HG03064 (cell line): ENCODE measurements around the gene GALNT10.

Experiments
- ATAC-seq: cut with Tn5 transposase; IDR thresholded peaks from one replicate; pipeline ENCODE4 v1.9.1; 2021; ENCODE audit warnings: low read depth; ENCODE audit not compliant: unreplicated experiment

The GALNT10 gene

GRCh38 chr5:154370813-154371212, 180.3 kb downstream of the GALNT10 start:
- ATAC-seq = no peak

GRCh38 chr5:154371687-154372086, 181.2 kb downstream of the GALNT10 start:
- ATAC-seq = no peak

DNA sequence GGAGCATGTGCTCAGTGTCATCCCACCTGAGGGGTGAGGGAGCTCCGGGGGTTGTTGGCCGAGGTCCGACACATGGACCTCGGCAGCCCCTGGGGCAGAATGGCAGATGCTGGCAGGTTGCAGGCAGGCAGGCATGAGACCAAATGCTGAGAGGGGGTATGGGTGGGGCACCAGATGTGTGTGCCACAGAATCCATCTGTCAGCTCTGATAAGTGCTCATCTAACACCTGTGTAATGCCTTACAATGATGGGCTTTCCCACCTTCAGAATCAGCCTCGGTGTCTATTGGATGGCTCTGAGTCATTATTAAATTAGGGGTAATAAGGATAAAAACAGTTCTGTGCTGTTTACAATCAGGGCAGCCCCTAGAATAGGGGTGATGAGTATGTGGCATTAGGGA, 182.1 kb downstream of the GALNT10 start:
- ATAC-seq = no peak

- no peak for ATAC-seq
Measured at GRCh38 chr5:154373326-154373725, 182.8 kb downstream of the GALNT10 start.

DNA sequence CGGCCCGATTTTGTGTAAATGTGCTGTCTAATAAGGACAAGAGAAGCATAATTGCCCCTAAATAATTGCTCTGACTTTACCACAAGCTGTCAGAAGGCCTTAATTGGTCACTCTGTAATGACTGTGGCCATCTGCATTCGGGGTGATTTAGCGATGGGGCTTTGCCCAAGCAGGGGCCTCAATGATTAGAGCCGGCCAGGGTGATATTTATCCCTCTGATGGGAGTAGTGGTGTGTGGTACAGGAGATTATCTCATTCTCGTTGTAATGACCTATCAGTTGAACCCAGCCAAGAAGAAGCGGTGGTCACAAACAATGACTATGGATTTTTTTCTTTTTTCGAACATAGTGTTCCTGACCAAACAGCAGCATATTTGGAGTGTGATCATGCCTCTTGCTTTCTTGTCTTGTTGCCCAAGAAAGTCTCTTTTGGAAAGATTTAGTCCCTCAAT, 183.2 kb downstream of the GALNT10 start:
- ATAC-seq = no peak

- no peak for ATAC-seq
Measured at GRCh38 chr5:154374264-154374663, 183.7 kb downstream of the GALNT10 start.

GRCh38 chr5:154375329-154376008, 184.9 kb downstream of the GALNT10 start:
- no peak for ATAC-seq

GRCh38 chr5:154376481-154376880, 185.9 kb downstream of the GALNT10 start:
- ATAC-seq = no peak

DNA sequence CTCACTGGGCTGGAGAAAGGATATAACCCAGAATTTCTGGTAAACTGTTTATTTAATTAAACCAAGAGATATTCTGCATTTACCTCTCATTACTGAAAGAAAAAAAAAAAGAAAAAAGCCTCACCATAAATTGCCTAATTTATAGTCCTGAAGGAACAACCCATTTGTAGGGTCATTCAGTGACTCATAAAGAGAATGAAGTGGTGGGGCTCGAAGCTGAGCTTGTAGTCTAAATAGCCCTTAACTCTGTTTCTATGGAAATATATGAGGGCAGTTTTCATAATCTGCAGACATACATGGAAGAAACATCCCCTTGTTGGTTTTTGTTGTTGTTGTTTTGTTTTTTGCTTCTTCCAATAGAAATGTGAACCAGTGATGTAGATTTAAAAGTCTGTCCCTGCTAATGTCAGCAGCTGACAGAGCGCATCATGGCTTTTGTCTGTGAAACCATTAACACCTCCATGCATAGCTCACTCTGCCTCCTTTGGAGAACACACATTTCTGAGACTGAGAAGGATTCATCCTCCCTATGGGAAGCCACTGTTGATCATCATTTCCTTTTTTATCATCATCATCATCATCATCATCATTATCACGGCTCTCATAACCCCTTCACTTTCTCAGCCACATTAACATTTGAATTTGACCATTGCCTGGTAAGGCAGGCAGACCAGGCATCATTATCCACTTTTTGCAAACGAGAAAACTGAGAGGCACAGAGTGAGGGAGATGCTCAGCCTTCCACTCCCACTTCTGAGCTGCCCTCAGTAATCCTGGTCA, 187.4 kb downstream of the GALNT10 start:
- no peak for ATAC-seq

DNA sequence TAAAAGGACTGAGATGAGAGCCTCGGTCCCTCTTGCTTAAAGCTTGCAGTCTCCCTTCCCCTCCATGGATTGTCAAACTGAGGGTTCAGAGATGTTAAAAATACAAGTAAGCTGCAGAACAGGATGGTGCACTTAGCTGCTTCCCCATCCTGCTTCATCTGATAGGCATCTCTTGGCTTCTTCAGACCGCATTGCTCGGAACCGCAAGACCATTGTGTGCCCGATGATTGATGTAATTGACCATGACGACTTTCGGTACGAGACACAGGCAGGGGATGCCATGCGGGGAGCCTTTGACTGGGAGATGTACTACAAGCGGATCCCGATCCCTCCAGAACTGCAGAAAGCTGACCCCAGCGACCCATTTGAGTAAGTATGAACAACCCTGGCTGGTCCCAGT, 189.7 kb downstream of the GALNT10 start:
- ATAC-seq = no peak

DNA sequence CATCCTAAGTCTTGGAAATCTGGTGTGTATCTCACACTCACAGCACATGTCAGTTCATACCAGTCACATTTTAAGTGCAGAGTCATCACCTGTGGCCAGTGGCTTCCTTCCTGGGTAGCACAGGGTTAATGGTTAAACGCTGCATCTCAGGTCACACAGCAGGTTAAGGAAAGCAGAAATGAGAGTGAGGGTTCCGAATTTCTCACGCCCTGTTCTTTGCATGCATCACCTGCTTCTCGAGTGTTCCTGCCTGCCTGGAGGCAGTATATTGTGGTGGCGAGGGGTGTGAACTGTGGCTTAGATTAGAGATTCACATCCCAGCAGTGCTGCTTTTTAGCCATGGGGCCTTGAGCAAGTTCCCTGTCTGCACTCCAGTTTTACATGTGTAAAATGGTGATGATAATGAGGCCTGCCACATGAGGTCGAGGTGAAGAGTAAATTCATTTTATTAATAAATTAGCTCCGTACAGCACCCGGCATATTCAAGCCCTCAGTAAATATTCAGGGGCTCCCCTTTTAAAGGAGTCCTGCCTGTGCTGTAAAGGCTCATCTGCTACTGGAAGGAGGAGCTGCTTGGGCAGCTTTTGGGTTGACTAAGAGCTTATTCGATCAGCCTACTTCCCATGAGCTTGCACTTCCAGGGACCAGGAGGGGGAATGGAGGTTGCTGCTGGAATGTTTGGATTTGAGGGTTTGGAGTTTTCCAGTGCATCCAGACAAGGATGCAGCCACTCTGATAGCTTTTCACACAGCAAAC, 194.1 kb downstream of the GALNT10 start:
- peak; percentile 99 for ATAC-seq

DNA sequence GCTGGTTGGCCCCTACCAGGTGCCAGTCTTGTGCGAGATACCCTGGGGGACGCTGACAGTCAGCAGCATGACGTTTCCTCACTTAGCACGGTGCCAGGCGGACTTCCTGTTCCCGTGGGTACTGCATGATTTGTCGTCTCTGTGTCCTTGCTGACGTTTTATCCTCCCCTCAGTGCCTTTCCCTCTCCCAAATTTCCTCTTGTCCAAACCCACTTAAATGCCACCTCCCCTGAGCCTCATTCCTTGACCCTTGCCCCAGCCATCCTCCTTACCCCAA, 194.6 kb downstream of the GALNT10 start:
- peak; percentile 14 for ATAC-seq

- no peak for ATAC-seq
Measured at GRCh38 chr5:154386952-154387629, 196.6 kb downstream of the GALNT10 start.

DNA sequence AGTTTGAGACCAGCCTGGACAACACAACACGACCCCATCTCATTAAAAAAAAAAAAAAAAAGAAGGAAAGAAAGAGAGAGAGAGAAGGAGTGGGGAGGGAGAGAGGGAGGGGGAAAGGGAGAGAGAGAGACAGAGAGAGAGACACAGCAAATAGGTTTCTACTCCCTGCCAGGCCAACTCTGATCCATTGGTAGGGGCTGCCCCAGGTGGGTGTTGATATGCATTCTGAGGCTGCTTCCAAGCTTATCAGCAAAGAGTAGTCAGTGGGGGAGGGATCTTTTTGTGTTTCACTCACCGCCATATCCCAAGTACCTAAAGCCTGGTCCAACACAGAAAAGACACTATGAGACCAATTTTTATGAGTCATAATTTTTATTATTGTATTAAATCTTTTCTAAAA, 198.3 kb downstream of the GALNT10 start:
- ATAC-seq = no peak

DNA sequence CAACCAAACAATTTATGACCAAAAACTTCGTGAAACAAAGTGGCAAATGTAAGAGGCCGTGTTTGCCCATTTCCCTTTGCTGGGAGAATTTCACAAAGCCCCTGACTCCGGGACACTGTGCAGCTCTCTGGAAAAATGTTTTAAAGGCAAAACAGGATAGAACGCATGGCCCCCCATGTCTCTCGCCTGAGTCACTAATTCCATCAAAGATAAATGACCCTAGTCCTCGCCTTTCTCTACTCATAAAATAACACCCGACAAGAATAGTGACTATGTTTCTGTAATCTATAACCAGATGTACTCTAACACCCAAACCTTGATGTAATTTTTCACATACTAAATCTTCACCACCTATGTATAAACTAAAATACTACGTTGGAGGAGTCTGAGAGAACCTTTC, 199.6 kb downstream of the GALNT10 start:
- ATAC-seq = no peak

DNA sequence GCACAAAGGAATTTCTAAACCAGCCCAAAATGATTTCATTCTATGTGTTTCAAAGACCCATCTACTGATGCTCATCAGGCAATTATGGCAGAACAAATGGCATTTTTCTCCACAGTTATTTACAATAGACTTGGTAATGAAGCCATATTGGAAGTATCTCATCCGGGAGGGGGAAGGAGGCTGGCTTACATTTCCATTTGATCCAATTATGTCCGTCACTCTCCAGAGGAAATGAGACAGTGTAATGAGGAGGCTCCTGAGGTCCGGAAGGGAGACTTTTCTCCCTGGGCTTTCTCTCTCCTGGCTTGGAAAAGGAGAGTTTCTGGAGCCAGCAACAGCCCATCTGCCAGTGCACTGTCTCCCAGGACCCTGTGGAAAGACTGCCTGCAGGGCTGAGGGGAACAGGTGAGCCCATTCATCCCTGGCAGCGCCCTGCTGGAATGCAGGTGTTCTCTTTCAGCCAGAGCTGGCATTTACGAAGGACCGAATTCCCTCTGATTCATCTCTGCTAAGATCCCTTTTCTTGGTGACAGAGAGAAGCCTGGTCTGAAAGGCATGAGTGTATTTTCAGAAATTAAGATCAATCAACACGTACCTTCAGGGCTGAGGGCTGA, 200.3 kb downstream of the GALNT10 start:
- ATAC-seq = no peak

DNA sequence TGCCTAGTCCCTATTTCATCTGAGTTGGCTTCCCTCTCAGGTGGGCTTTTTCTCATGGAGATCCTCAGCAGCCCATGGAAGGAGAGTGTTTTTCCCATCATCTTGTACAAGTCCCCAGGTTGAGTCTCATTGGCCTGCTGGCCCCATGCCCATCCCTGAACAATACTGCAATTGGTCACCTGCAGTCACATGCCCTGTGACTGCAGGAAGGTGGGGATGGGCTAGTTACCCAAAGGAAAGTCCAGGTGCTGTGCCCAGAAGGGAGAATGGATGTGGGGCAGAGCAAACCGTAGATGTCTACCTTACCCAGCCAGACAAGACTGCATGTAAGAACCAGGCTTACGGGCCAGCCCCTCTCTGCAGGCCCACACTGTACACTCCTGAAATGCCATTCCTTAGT, 201.3 kb downstream of the GALNT10 start:
- no peak for ATAC-seq

GRCh38 chr5:154393850-154394249, 203.3 kb downstream of the GALNT10 start:
- no peak for ATAC-seq

GRCh38 chr5:154394307-154394706, 203.8 kb downstream of the GALNT10 start:
- ATAC-seq = no peak

DNA sequence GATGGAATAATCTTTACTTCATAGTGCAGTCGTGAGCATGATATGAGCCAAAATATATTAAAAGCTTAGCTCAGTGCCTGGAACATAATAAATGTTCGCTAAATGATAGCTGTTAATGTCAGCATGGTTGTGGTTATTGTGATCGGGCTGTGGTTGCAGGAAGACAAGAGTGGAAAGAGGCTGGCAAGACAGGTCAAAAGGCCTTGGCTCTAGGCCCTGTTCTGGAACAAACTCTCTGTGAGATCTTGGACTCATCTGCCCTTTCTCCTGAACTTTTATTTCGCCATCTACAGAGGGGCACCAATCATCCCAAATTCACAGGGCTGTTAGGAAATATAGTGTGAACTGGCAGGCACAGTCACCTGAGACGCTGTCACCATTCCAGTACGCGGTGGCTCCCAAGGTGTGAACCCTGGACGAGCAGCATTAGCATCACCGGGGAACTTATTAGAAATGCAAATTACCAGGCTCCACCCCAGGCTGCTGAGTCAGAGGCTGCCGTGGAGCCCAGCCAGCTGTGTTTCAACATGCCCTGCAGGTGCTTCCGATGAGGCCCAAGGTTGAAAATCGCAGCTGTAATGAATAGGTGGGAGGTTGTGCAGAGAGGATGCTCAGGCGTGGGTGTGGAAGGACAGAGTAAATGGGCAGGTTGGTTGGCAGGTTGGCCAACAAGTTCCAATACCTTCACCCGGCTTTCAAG, 205.0 kb downstream of the GALNT10 start:
- no peak for ATAC-seq
